ENCODE measurements around the gene HOPX.

DNA sequence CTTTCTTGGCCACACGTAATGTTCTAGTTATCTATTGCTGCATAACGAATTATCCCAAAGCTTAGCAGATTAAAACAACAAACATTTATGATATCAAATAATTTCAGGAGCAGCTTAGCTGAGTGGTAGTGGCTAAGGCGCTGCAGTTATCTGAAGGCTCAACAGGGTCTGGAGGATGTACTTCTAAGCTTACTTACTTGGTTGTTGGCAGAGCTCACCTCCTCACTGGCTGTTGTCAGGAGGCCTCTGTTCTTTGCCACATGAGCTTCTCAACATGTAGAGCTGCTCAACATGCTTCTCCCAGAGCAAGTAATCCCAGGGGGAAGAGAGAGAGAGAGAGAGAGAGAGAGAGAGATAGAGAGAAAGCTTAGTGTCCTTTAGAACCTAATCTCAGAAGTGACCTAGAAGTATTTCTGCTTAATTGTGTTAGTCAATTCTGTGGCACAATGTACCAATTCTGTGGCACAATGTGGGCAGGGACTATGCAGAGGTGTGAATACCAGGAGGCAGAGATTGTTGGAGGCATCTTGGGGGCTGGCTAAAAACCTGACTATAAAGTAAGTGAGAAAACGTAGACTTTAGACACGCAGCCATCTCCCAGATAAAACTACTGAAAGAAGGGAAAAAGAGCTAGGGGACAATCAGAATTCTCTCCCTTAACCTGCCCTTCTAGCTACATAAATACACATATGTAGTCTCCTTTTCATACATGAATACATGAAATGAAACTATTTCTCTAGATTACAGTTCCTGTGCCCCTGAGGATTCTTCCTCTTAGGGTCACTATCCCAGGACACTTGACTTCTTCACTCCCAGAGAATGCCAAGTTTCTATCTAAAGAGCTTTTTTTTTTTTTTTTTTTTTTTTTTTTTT, 40.2 kb downstream of the HOPX start:
- no peak for TF ChIP-seq CTCF (IDR thresholded peaks at IDR 0.05 in 4 of 5, conservative IDR thresholded peaks at IDR 0.05 in 1 of 5)
- no peak for TF ChIP-seq POLR2A (IDR thresholded peaks at IDR 0.05)

Measured in gastrocnemius medialis (tissue), 4 donors.